ENCODE results near the gene LMF1.

Gene LMF1

GRCh38 chr16:984736-985636 lies 14.2 kb upstream of the LMF1 start:
- DNase-seq (ENCODE audit: low spot score) = no peak

- DNase-seq (ENCODE audit: low spot score) = no peak
Measured at GRCh38 chr16:984121-984694, 13.4 kb upstream of the LMF1 start.

GRCh38 chr16:983044-984030 lies 12.6 kb upstream of the LMF1 start:
- DNase-seq (ENCODE audit: low spot score) = no peak

- no peak for DNase-seq (ENCODE audit: low spot score)
Measured at GRCh38 chr16:982145-983043, 11.6 kb upstream of the LMF1 start.

DNA sequence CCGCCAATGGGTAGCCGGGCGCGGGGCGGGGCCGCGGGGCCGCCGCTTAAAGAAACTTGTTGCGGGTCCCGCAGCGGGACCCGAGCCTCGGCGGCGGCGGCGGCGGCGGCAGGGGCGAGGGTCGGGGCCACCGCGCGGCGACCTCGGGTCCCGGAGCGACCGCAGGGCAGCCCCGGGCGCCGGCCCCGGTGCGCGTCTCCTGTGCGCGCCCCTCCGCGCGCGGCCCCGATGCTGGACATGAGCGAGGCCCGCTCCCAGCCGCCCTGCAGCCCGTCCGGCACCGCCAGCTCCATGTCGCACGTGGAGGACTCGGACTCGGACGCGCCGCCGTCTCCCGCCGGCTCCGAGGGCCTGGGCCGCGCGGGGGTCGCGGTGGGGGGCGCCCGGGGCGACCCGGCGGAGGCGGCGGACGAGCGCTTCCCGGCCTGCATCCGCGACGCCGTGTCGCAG lies 10.9 kb upstream of the LMF1 start, which contains the start of gene SOX8:
Gene SOX8 (plus strand): TSS at position 76 of the 450 bp plus-strand sequence. CDS start 153 bp downstream, at position 229.
- DNase-seq (ENCODE audit: low spot score) = no peak

DNA sequence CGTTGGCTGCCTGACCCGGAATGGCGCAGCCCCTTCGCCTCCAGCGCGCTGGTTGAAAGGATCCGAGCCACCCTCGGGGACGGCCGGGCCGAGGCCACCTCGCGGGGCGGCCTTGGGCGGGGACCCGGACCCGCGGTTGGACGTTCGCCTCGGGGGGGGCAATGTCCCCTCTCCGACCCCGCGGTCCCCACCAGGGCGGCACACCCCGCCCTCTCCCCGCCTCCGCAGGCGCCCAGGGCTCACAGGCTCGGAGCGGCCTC lies 9.7 kb upstream of the LMF1 start:
- DNase-seq (ENCODE audit: low spot score) = no peak

GRCh38 chr16:979859-980594 lies 9.2 kb upstream of the LMF1 start:
- DNase-seq (ENCODE audit: low spot score) = no peak

- no peak for DNase-seq (ENCODE audit: low spot score)
Measured at GRCh38 chr16:979147-979546, 8.4 kb upstream of the LMF1 start.

GRCh38 chr16:978403-978802 lies 7.6 kb upstream of the LMF1 start:
- no peak for DNase-seq (ENCODE audit: low spot score)

- DNase-seq (ENCODE audit: low spot score) = no peak
Measured at GRCh38 chr16:977896-978295, 7.1 kb upstream of the LMF1 start.

GRCh38 chr16:977081-977701 lies 6.4 kb upstream of the LMF1 start:
- DNase-seq (ENCODE audit: low spot score) = no peak

GRCh38 chr16:976389-976931 lies 5.7 kb upstream of the LMF1 start:
- no peak for DNase-seq (ENCODE audit: low spot score)

DNA sequence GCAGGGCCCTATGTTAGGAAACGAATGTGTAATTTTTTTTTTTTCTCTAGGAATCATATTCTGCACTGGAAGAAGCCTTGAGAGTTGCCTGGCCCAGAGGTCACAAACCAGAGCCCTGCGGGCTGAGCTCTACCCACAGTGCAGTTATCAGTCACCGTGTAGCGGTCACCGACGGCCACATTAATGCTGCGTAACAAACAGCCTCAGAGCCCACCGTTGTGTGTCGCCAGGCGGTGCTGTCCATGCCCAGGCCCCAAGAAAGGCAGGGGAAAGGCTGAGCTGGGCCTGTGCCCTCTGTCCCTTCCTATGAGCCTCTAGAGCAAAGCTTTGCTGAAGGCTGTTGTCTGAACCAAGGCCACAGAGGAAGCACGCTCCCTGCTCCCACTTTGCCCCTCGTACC lies 4.5 kb upstream of the LMF1 start:
- no peak for DNase-seq (ENCODE audit: low spot score)

- DNase-seq (ENCODE audit: low spot score) = no peak
Measured at GRCh38 chr16:974611-975261, 4.0 kb upstream of the LMF1 start.

DNA sequence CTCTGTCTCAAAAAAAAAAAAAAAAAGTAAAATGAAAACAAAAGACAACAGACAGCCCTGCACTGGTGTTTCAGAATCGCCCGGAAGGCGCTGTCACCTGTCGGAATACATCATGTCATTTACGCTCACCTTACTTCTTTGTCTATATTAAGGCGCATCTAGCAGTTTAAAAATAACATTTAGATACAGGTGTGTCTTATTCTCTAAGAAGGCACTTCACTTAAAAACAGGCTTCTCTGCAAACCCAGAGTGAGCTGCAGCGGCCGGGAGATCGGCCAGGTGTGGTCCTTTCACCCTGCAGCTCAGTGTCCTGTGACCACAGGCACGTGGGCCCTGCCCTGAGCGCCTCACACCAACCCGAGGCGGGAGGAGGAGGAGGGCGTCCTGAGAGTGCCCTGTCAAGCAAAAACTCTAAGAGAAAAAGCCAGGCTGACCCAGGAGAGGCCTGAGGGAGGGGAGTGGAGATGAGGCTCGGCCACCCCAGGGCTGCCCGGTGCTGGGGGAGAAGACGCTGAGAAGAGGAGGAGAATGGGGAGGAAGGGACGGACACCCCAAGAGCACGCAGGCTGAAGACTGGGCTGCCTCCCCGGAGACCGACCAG lies 3.3 kb upstream of the LMF1 start:
- no peak for DNase-seq (ENCODE audit: low spot score)

DNA sequence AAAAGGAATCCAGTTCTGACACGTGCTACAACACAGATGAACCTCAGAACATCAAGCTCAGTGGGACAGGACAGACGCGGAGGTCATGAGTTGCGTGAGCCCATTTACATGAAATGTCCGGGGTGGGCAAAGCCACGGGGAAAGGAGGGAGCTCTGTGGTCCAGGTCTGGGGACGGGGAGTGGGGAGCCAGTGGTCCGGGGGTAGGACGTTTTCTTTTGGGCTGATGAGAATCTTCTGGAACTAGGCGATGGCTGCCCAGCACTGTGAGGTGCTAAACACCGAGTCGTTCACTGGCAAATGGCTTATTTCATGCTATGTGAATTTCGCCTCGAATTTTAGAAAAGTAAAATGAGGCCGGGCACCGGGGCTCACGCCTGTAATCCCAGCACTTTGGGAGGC lies 2.6 kb upstream of the LMF1 start:
- no peak for DNase-seq (ENCODE audit: low spot score)

GRCh38 chr16:972316-973002 lies 1.7 kb upstream of the LMF1 start:
- DNase-seq (ENCODE audit: low spot score) = no peak

- no peak for DNase-seq (ENCODE audit: low spot score)
Measured at GRCh38 chr16:971981-972315, 1.2 kb upstream of the LMF1 start.

GRCh38 chr16:971582-971905 lies 760 bp upstream of the LMF1 start:
- no peak for DNase-seq (ENCODE audit: low spot score)

Measured in CD4-positive, alpha-beta T cell treated with Interleukin-2 at 100 ng/mL for 4 hours (primary cell).